Measurements from ENCODE around the gene TIRAP.

TIRAP gene

GRCh38 chr11:126310992-126311310, 28.1 kb downstream of the TIRAP start:
- H3K4me3 ChIP-seq (ENCODE audit: low read length): no peak overlapping the region
- no peak for TF ChIP-seq CTCF (IDR thresholded peaks at IDR 0.05; ENCODE audit: insufficient read depth, low read depth, low read length, missing control alignments)

GRCh38 chr11:126311401-126312291, 28.8 kb downstream of the TIRAP start:
- no peak for DNase-seq (ENCODE audit: low read depth)
- no peak overlapping the region for H3K4me3 ChIP-seq (ENCODE audit: low read length)
- TF ChIP-seq CTCF (IDR thresholded peaks at IDR 0.05; ENCODE audit: insufficient read depth, low read depth, low read length, missing control alignments): no peak

More at GRCh38 chr11:126310992-126311310, 28.1 kb downstream of the TIRAP start:
- DNase-seq (ENCODE audit: low read depth): no peak

GRCh38 chr11:126312961-126313360, 30.1 kb downstream of the TIRAP start:
- DNase-seq (ENCODE audit: low read depth): no peak
- TF ChIP-seq CTCF (IDR thresholded peaks at IDR 0.05; ENCODE audit: insufficient read depth, low read depth, low read length, missing control alignments): no peak

GRCh38 chr11:126313826-126314225, 30.9 kb downstream of the TIRAP start:
- no peak overlapping the region for H3K4me3 ChIP-seq (ENCODE audit: low read length)
- no peak for DNase-seq (ENCODE audit: low read depth)
- no peak for TF ChIP-seq CTCF (IDR thresholded peaks at IDR 0.05; ENCODE audit: insufficient read depth, low read depth, low read length, missing control alignments)

More at GRCh38 chr11:126312961-126313360, 30.1 kb downstream of the TIRAP start:
- H3K4me3 ChIP-seq (ENCODE audit: low read length): no peak overlapping the region

GRCh38 chr11:126317432-126317755, 34.5 kb downstream of the TIRAP start:
- DNase-seq (ENCODE audit: low read depth): no peak
- no peak overlapping the region for H3K4me3 ChIP-seq (ENCODE audit: low read length)
- TF ChIP-seq CTCF (IDR thresholded peaks at IDR 0.05; ENCODE audit: insufficient read depth, low read depth, low read length, missing control alignments): no peak

- TF ChIP-seq CTCF (IDR thresholded peaks at IDR 0.05; ENCODE audit: insufficient read depth, low read depth, low read length, missing control alignments): no peak
- DNase-seq (ENCODE audit: low read depth): peak; percentile 30
- H3K4me3 ChIP-seq (ENCODE audit: low read length): no peak overlapping the region
Measured at GRCh38 chr11:126317756-126318573, 35.1 kb downstream of the TIRAP start.

Measured in epithelial cell of esophagus (primary cell).